IPS-18c (cell line): ENCODE measurements around the gene E2F4.

Experiments
- H3K4me3 ChIP-seq: 2 replicates; pipeline ENCODE4 v1.7.0; 2013; ENCODE audit warnings: low read depth, mild to moderate bottlenecking, low read length, moderate library complexity; ENCODE audit not compliant: insufficient read depth
- H3K9me3 ChIP-seq: one replicate; pipeline ENCODE4 v1.6.1; 2013; ENCODE audit warnings: mild to moderate bottlenecking, low read length, moderate library complexity; ENCODE audit not compliant: control insufficient read depth, insufficient read depth

Gene E2F4

GRCh38 chr16:67184995-67185650 lies 6.8 kb upstream of the E2F4 start:
- H3K9me3 ChIP-seq, result no peaks in the 10 kb centered on the region
- H3K4me3 ChIP-seq, result peak overlapping the region; percentile 84; the same call in 1 of the 2 replicates

GRCh38 chr16:67185651-67186134 lies 6.3 kb upstream of the E2F4 start:
- Histone ChIP-seq H3K4me3 (no peak overlapping the region), H3K9me3 (no peaks in the 10 kb centered on the region)

- no peak overlapping the region for H3K4me3 ChIP-seq
- H3K9me3 ChIP-seq, result no peaks in the 10 kb centered on the region
These were observed 5.4 kb upstream of the E2F4 start for GRCh38 chr16:67186550-67186950.

GRCh38 chr16:67187175-67187890 lies 4.6 kb upstream of the E2F4 start:
- Histone ChIP-seq H3K4me3 (no peak overlapping the region), H3K9me3 (no peaks in the 10 kb centered on the region)

- no peak overlapping the region for H3K4me3 ChIP-seq
These were observed 3.6 kb upstream of the E2F4 start for GRCh38 chr16:67188323-67188722.

GRCh38 chr16:67188798-67189197 lies 3.2 kb upstream of the E2F4 start:
- H3K9me3 ChIP-seq, result no peaks in the 10 kb centered on the region

More at GRCh38 chr16:67188323-67188722, 3.6 kb upstream of the E2F4 start:
- no peaks in the 10 kb centered on the region for H3K9me3 ChIP-seq

GRCh38 chr16:67190041-67190440 lies 1.9 kb upstream of the E2F4 start, which contains the start of gene EXOC3L1:
EXOC3L1 (minus strand) TSS chr16:67190136; CDS start chr16:67189676, 460 bp downstream.
- H3K4me3 ChIP-seq, result no peak within 1 kb of the TSS

More at GRCh38 chr16:67188798-67189197, 3.2 kb upstream of the E2F4 start:
- H3K4me3 ChIP-seq, result no peak overlapping the region

GRCh38 chr16:67190448-67191399 lies 1.2 kb upstream of the E2F4 start:
- Histone ChIP-seq H3K9me3 (no peaks in the 10 kb centered on the region), H3K4me3 (no peak overlapping the region)

More at GRCh38 chr16:67190041-67190440, 1.9 kb upstream of the E2F4 start, which contains the start of gene EXOC3L1:
- H3K9me3 ChIP-seq, result no peaks in the 10 kb centered on the region

- Histone ChIP-seq H3K9me3 (no peaks in the 10 kb centered on the region), H3K4me3 (peak overlapping the region; percentile 28; the same call in 1 of the 2 replicates)
These were observed 452 bp upstream of the E2F4 start for GRCh38 chr16:67191411-67191994.

GRCh38 chr16:67192781-67193361 lies 916 bp downstream of the E2F4 start:
- Histone ChIP-seq H3K9me3 (no peaks in the 10 kb centered on the region), H3K4me3 (peak overlapping the region; percentile 88)

- no peak overlapping the region; the same call in 1 of the 2 replicates for H3K4me3 ChIP-seq
- no peaks in the 10 kb centered on the region for H3K9me3 ChIP-seq
These were observed 1.6 kb downstream of the E2F4 start for GRCh38 chr16:67193536-67193935.

GRCh38 chr16:67194260-67194659 lies 2.3 kb downstream of the E2F4 start:
- H3K4me3 ChIP-seq, result no peak overlapping the region
- no peaks in the 10 kb centered on the region for H3K9me3 ChIP-seq

- Histone ChIP-seq H3K9me3 (no peaks in the 10 kb centered on the region), H3K4me3 (no peak overlapping the region)
These were observed 3.7 kb downstream of the E2F4 start for GRCh38 chr16:67195676-67196075.

GRCh38 chr16:67196881-67197280 lies 4.9 kb downstream of the E2F4 start:
- H3K4me3 ChIP-seq, result no peak overlapping the region
- H3K9me3 ChIP-seq, result peaks cover 2% of the 10 kb centered on the region

GRCh38 chr16:67197704-67198103 lies 5.7 kb downstream of the E2F4 start:
- Histone ChIP-seq H3K9me3 (peaks cover 2% of the 10 kb centered on the region), H3K4me3 (no peak overlapping the region)

GRCh38 chr16:67198238-67198734 lies 6.3 kb downstream of the E2F4 start:
- Histone ChIP-seq H3K9me3 (peaks cover 2% of the 10 kb centered on the region), H3K4me3 (no peak overlapping the region)
